CD4-positive, alpha-beta T cell (primary cell): Measurements from ENCODE around the gene MPPED2. TPM values are rescaled to one million over a fixed set of nuclear protein-coding genes. Genes with fewer than 3 reads are reported as not detected.

Experiments
- ATAC-seq: fragments of 200-7000 bp; cut with Tn5 transposase; one replicate; pipeline ENCODE4 v1.10.0; 2022; ENCODE audit warnings: mild to moderate bottlenecking; ENCODE audit not compliant: poor library complexity
- CTCF ChIA-PET: fragments of 350-600 bp; sonication (Branson Sonifier 250); formaldehyde crosslinking; loops from one replicate; lab custom pipeline; 2021; ENCODE audit warnings: antibody characterized with exemption, inconsistent platforms; lab: Charles Lee
- POLR2A ChIA-PET: fragments of 350-600 bp; sonication (Branson Sonifier 250); formaldehyde crosslinking; loops from one replicate; lab custom pipeline; 2021; ENCODE audit warnings: antibody characterized with exemption, inconsistent platforms; lab: Charles Lee
- DNase-seq, 14 experiments: peaks; one replicate each; pipeline ENCODE4 v3.0.0-alpha.2; 2013 to 2020; ENCODE audit warnings: mixed read lengths in 2 of 14
- H3K27ac ChIP-seq, 2 donors: one replicate each; pipeline versions ENCODE4 v1.5.1 to v1.7.0; 2013; ENCODE audit warnings: low read length in 2 of 2, low read depth in 1 of 2, mild to moderate bottlenecking in 1 of 2
- H3K27me3 ChIP-seq, 2 experiments: 1 replicate in 1 of 2; 2 replicates in 1 of 2; pipeline versions ENCODE4 v1.6.1 to v1.7.0; 2013; ENCODE audit warnings: low read length in 2 of 2, control low read depth in 1 of 2, mild to moderate bottlenecking in 1 of 2, moderate library complexity in 1 of 2; ENCODE audit not compliant: insufficient read depth in 2 of 2, control insufficient read depth in 1 of 2
- H3K36me3 ChIP-seq: one replicate; pipeline ENCODE4 v1.6.1; 2013; ENCODE audit warnings: low read length, control low read depth; ENCODE audit not compliant: insufficient read depth
- H3K4me1 ChIP-seq: one replicate; pipeline ENCODE4 v1.6.1; 2013; ENCODE audit warnings: low read length, control low read depth; ENCODE audit not compliant: insufficient read depth
- H3K4me3 ChIP-seq: one replicate; pipeline ENCODE4 v1.5.1; 2013; ENCODE audit warnings: mild to moderate bottlenecking, low read length, moderate library complexity
- H3K9me3 ChIP-seq, 2 experiments: 1 replicate in 1 of 2; 2 replicates in 1 of 2; pipeline versions ENCODE4 v1.6.1 to v1.7.0; 2013; ENCODE audit warnings: low read length in 2 of 2, mild to moderate bottlenecking in 2 of 2, control low read depth in 1 of 2, moderate library complexity in 1 of 2; ENCODE audit not compliant: control insufficient read depth in 1 of 2, insufficient read depth in 1 of 2
- H3K27ac Mint-ChIP-seq: one replicate; pipeline ENCODE4 v1.8.0; 2020; ENCODE audit warnings: mixed read lengths
- H3K27me3 Mint-ChIP-seq: one replicate; pipeline ENCODE4 v1.8.0; 2021; ENCODE audit warnings: mixed read lengths
- H3K36me3 Mint-ChIP-seq: one replicate; pipeline ENCODE4 v1.8.0; 2021; ENCODE audit warnings: low read depth, mixed read lengths
- H3K4me1 Mint-ChIP-seq: one replicate; pipeline ENCODE4 v1.8.0; 2021; ENCODE audit warnings: low read depth, mixed read lengths
- H3K4me3 Mint-ChIP-seq: one replicate; pipeline ENCODE4 v1.8.0; 2020; ENCODE audit warnings: mild to moderate bottlenecking, mixed read lengths
- H3K9me3 Mint-ChIP-seq: one replicate; pipeline ENCODE4 v1.8.0; 2020; ENCODE audit warnings: mixed read lengths
- intact Hi-C, 2 experiments: fragments of 100-400 bp; cut with DNase I in 1 of 2; cut with micrococcal nuclease in 1 of 2; formaldehyde crosslinking; loops; one replicate each; pipeline versions ENCODE4 v1.15.1 to v1.9.0; 2023 to 2025; cut with DNase I, micrococcal nuclease
- total RNA-seq, 174 experiments: library from RNA in 2 of 174; stranded (reverse) in 2 of 174; gene quantifications; one replicate each; pipeline ENCODE4 v1.2.3 and lab custom pipeline; 2021 to 2026
- TF ChIP-seq, protein P1 (sequence below): fragments of 200-600 bp; IDR thresholded peaks from one replicate; pipeline ENCODE4 v1.8.0; 2022; ENCODE audit warnings: antibody characterized with exemption, mild to moderate bottlenecking

Gene MPPED2
- total RNA-seq, 2 experiments from 2014 or later, result 0.96 to 1.7 TPM

DNA sequence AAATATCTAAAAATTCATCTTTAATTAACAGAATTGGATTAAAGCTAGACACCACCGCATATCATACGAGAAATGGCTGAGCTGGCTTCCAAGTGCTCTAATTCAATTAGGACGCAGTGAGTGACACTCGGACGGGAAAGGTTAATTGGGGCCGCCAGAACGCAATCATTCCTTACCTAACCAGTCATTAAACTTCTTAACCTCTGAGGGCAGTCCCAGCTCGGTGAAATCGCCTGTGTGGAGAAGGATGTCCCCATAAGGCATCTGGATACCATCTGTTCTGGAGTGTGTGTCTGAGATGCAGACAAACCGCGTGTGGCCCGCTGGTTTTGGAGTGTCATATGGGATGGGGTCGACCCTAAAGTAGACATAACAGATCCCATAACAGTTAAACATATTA is 50.3 kb downstream of the MPPED2 start:
- ATAC-seq (no peak), DNase-seq (no peak)
- no peaks in the 10 kb centered on the region for H3K4me1 ChIP-seq
- no peak overlapping the region for H3K4me3 Mint-ChIP-seq
- no peaks in the 10 kb centered on the region for H3K36me3 Mint-ChIP-seq
- H3K27ac ChIP-seq, result no peak overlapping the region
- no peaks in the 10 kb centered on the region for H3K9me3 Mint-ChIP-seq
- POLR2A ChIA-PET, result no interaction called here
- H3K4me3 ChIP-seq, result no peak overlapping the region
- no peaks in the 10 kb centered on the region for H3K4me1 Mint-ChIP-seq
- no peaks in the 10 kb centered on the region for H3K9me3 ChIP-seq
- H3K36me3 ChIP-seq, result no peaks in the 10 kb centered on the region
- TF ChIP-seq, protein P1, sequence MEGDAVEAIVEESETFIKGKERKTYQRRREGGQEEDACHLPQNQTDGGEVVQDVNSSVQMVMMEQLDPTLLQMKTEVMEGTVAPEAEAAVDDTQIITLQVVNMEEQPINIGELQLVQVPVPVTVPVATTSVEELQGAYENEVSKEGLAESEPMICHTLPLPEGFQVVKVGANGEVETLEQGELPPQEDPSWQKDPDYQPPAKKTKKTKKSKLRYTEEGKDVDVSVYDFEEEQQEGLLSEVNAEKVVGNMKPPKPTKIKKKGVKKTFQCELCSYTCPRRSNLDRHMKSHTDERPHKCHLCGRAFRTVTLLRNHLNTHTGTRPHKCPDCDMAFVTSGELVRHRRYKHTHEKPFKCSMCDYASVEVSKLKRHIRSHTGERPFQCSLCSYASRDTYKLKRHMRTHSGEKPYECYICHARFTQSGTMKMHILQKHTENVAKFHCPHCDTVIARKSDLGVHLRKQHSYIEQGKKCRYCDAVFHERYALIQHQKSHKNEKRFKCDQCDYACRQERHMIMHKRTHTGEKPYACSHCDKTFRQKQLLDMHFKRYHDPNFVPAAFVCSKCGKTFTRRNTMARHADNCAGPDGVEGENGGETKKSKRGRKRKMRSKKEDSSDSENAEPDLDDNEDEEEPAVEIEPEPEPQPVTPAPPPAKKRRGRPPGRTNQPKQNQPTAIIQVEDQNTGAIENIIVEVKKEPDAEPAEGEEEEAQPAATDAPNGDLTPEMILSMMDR, result no peak
- no peaks in the 10 kb centered on the region for H3K27me3 Mint-ChIP-seq
- H3K27me3 ChIP-seq, result no peaks in the 10 kb centered on the region
- CTCF ChIA-PET, result no interaction called here
- no peak overlapping the region for H3K27ac Mint-ChIP-seq
- intact Hi-C loops, result no loop called here

DNA sequence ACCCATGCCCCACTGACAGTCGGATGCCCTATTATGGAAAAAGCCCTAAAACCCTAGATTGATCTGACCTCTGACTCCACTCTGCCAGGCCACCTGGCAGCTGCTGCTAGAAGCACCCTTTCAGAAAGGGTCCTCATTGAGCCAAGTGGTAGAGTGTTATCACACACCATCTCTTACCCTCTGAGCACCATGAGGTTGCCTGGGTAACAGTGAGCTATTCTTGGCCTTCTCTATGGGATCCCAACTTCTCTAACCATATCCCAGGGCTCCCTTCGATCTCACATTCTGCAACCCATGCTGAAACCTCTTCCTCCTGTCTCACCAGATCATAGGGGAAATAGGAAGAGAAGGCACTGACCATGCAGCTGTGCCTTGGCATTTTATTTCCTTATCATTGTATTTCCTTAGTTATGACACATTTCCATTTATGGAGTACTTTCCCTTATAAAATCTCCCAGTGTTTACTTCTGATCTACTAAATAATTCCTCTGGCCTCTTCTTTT is 52.7 kb downstream of the MPPED2 start:
- H3K4me3 Mint-ChIP-seq, result no peak overlapping the region
- Histone ChIP-seq H3K9me3 (no peaks in the 10 kb centered on the region), H3K27me3 (no peaks in the 10 kb centered on the region), H3K4me1 (no peaks in the 10 kb centered on the region), H3K27ac (no peak overlapping the region), H3K4me3 (no peak overlapping the region), H3K36me3 (no peaks in the 10 kb centered on the region)
- no peaks in the 10 kb centered on the region for H3K9me3 Mint-ChIP-seq
- POLR2A ChIA-PET, result no interaction called here
- H3K4me1 Mint-ChIP-seq, result no peaks in the 10 kb centered on the region
- intact Hi-C loops, result no loop called here
- TF ChIP-seq, protein P1, result no peak
- no peaks in the 10 kb centered on the region for H3K36me3 Mint-ChIP-seq
- DNase-seq (no peak), ATAC-seq (no peak)
- no peak overlapping the region for H3K27ac Mint-ChIP-seq
- H3K27me3 Mint-ChIP-seq, result no peaks in the 10 kb centered on the region
- CTCF ChIA-PET, result no interaction called here

DNA sequence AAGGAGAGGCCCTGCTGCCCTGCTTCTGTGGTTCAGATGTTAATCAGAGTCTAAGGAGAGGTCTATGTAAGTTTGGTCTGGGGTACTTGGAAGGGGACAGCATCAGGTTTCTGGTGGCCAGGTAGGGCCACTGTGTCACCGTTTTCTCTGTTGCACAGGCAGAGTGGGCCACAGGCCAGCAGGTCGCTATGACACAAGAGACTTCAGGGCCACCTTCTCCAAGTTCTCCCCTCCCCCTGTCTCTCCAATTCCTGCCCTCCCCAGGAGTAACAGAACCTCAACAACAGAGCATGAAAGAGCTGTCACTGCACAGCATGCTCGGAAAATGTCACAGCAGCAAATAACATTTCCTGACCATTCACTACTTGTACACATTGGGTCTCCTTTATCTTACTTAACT is 58.6 kb downstream of the MPPED2 start:
- no peaks in the 10 kb centered on the region for H3K36me3 Mint-ChIP-seq
- TF ChIP-seq, protein P1, result no peak
- CTCF ChIA-PET, result no interaction called here

More for the DNA sequence above, 58.6 kb downstream of the MPPED2 start:
- Mint-ChIP-seq H3K4me1 (no peaks in the 10 kb centered on the region), H3K27ac (no peak overlapping the region), H3K4me3 (no peak overlapping the region), H3K27me3 (no peaks in the 10 kb centered on the region), H3K9me3 (no peaks in the 10 kb centered on the region)
- POLR2A ChIA-PET, result no interaction called here
- ATAC-seq (no peak), DNase-seq (no peak)
- Histone ChIP-seq H3K27me3 (no peaks in the 10 kb centered on the region), H3K36me3 (no peaks in the 10 kb centered on the region), H3K4me3 (no peak overlapping the region), H3K4me1 (no peaks in the 10 kb centered on the region), H3K9me3 (peaks cover 0 to 5% of the 10 kb centered on the region in 2 experiments), H3K27ac (no peak overlapping the region)
- intact Hi-C loops, result no loop called here
